GM19238 (cell line): Measurements from ENCODE around the gene CANT1.
"Not testable (repeated sequence)": the region's sequence is repeated elsewhere in the genome, so short reads cannot be mapped to it uniquely, and the experiment has no call there.

Source experiments
- DNase-seq: peaks from one replicate; pipeline ENCODE4 v3.0.0; 2011; ENCODE audit warnings: low spot score; ENCODE audit not compliant: insufficient read length

Gene CANT1

GRCh38 chr17:79027274-79027924, 17.8 kb upstream of the CANT1 start:
- DNase-seq: no peak

- DNase-seq: no peak
Measured at GRCh38 chr17:79026376-79027273, 17.1 kb upstream of the CANT1 start.

GRCh38 chr17:79024901-79025737, 15.6 kb upstream of the CANT1 start:
- DNase-seq: no peak

DNA sequence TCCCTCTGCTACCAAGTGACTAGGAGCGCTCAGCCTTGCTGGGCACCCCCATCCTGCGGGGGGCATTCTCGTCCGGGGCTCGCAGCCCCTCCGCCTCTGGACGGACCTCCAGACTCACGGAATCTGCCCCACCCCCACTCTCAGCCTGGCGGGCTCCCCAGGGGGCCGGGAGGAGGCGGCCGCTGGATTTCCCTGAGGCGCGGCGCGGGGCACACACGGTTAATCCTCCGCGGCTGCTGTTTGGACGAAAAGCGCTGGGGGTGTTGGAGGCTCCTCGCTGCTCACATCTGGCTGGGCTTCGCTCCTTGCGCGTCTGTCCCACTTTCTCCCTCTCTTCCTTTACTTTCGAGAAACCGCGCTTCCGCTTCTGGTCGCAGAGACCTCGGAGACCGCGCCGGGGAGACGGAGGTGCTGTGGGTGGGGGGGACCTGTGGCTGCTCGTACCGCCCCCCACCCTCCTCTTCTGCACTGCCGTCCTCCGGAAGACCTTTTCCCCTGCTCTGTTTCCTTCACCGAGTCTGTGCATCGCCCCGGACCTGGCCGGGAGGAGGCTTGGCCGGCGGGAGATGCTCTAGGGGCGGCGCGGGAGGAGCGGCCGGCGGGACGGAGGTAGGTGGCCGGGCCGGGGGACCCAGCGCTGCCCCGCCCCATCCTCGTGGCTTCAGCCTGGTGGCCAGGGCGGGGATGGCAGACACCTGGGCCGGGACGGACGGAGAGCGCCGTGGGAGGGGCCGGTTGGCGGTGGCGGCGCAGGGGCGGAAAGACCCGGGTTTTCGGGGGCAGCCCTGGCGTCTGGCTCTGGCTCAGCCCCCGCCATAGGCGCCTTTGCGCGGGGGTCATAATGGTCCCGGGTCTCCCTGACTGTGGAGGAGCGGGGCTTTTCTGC, 14.6 kb upstream of the CANT1 start, which contains the start of gene C1QTNF1:
C1QTNF1 (plus strand) TSS at position 284 of the 886 bp plus-strand sequence. CDS start 19,800 bp downstream, outside the sequence.
- DNase-seq: peak; percentile 50

DNA sequence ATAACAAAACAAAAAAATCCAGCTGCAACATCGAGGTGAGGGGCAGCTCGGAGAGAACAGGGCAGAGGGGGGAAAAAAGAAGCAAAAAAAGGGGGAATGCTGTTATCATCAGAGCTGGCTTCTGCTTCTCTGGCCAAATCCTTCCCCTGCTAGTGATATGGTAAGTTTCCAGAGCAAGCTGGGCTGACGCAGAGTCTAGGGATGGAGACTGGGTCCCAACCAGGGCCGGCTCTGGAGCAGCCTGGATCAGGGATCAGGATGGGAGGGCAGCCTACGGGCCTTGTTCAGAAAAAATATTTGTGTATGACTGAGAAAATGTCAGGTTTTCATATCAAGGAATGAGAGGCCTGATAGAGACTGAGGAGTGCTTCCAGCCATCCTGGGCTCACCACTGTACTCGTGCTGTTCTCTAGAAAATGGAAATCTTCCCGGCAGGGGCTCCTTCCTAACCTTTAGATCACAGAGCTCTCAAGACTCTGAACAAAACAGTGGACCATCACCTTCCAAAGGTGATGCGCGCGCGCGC, 13.7 kb upstream of the CANT1 start:
- no peak for DNase-seq

GRCh38 chr17:79022507-79022991, 13.0 kb upstream of the CANT1 start:
- DNase-seq: no peak

DNA sequence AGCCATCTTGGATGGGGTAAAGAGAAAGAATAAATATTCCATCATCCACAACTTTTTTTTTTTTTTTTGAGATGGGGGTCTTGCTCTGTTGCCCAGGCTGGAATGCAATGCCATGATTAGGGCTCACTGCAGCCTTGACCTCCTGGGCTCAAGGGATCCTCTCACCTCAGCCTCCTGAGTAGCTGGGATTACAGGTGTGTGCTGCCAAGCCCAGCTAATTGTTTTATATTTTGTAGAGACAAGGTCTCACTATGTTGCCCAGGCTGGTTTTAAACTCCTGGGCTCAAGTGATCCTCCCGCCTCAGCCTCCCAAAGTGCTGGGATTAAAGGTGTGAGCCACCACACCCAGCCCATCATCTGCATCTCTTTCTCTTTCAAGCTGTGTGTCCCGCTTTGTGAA, 12.4 kb upstream of the CANT1 start:
- DNase-seq: not testable (repeated sequence)

GRCh38 chr17:79020631-79021301, 11.2 kb upstream of the CANT1 start:
- DNase-seq: no peak

GRCh38 chr17:79019632-79020584, 10.3 kb upstream of the CANT1 start:
- DNase-seq: no peak

DNA sequence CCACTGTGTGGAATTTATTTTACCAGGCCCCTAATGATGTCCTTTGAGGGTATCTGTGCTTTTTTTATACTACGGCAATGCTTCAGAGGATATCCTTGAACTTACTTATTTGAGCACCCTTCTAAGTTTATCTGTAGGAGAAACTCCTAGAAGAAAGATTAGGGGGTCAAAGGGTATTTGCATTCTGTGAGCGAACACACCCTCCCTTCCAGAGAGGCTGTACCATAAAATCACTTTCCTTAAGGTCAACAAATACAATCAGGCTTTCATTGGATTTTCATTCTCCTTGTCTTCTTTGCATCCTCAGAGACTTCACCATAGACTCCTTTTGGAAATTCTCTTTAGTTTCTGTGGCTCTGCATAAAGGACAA, 9.7 kb upstream of the CANT1 start:
- DNase-seq: no peak

- DNase-seq: no peak
Measured at GRCh38 chr17:79018370-79018695, 8.8 kb upstream of the CANT1 start.

DNA sequence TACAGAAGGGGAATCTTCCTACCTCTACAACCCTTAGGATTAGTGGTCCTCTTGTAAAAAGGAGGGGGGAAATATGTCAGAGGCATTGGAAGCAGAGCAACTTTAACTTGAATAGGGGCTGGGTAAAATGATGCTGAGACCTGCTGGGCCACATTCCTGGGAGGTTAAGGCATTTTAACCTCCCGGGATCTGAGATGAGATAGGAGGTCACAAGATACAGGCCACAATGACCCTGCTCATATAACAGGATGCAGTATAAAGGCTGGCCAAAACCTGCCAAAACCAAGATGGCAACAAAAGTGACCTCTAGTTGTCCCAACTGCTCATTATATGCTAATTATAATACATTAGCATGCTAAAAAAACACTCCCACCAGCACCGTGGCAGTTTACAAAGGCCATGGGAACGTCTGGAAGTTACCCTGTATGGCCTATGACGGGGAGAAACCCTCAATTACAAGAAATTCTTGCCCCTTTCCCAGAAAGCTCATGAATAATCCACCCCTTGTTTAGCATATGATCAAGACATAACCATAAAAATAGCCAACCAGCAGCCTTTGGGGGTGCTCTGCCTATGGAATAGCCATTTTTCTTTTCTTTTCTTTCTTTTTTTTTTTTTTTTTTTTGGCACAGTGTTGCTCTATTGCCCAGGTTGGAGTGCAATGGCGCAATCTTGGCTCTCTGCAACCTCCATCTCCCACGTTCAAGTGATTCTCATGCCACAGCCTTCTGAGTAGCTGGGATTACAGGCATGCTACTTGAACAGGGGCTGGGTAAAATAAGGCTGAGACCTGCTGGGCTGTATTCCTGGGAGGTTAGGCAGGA, 8.2 kb upstream of the CANT1 start:
- no peak for DNase-seq

GRCh38 chr17:79014158-79014758, 4.7 kb upstream of the CANT1 start:
- DNase-seq: no peak

DNA sequence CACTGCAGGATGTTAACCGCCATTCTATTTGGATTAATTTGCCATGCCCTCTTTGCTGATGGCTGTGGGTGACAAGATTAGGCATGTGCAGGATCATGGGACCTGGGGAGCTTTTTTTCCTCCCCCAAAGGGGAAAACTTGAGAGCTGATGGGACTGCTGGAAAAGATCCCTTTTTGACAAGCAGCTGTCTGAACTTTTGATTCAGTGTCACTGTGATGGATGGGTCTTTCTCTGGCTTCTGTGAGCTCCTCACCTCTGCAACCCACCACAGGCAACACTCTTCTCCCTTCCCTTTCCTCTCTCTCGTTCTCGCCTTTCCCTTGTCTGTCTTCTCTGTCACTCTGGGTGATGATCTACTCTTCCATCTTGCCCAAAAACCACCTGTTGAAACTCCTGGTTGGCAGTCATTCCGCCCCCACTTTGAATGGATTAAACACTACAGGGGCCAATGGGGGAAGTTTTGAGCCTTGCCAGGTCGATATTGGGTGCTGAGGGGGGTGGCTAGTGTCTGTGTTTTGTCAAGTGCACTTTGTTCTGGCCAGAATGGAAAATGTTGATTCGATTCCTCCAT, 3.1 kb upstream of the CANT1 start:
- DNase-seq: no peak

GRCh38 chr17:79011451-79012147, 2.0 kb upstream of the CANT1 start:
- DNase-seq: no peak

DNA sequence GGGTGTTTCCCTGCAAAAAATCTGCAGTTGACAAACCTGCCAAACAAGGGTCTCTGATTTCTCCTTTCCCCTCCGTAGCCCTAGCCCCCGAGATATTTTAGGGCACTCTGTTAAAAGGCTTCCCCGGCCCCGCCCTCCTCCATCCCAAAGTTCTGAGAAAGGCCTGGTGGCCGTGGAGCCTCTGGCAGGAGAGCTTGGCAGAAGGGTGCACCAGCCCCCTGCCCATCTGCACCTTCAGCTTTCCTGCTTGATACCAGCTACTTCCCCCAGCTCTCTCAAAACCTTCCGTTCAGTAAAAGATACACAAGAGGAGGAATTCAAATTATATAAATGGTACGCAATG, 711 bp upstream of the CANT1 start:
- no peak for DNase-seq
